ENCODE data around the gene C2CD2.
A peak's percentile ranks its signal among the peaks of the same experiment; 100 is the strongest.
"Not testable (repeated sequence)": the region's sequence is repeated elsewhere in the genome, so short reads cannot be mapped to it uniquely, and the experiment has no call there.

Gene C2CD2

DNA sequence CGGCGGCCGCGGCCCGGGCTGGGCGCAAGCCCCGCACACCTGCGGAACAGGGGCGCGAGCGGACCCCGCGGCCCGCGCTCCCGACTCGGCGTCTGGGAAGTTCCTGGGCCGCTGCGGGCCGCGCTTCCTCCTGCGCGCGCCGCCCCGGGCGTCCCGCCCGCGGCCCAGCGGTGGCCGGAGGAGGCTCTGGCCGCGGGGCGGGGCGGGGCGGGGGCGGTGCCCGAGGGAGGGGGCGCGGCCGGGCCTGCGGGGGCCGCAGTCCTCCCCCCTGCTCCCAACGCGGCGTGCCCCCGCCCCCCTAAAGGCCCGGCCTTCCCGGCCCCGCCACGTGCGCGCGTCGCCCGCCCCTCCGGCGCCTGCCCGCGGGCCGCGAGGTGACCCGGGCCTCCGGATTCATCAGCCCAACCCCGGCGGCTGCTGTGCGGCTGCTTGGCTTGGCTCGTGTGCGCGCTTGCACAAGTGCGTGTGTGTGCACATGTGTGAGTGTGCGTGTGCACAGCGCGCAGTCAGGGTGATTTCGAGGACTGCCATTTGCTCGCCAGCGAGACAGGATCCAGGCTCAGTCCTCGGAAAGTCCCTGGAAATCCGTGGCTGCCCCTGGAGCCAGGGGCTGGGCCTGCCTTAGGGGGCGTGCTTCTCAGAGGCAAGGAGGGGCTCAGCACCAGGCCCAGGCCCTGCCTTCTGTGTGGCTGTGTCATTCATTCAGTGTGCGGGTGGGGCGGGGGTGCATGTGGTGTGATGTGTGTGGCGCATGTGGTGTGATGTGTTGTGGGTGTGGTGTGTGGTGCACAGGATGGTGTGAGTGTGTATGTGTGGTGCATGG lies at the start of gene C2CD2:
C2CD2 (minus strand) TSS at position 188 of the 823 bp plus-strand sequence. CDS start 370 bp downstream, outside the sequence.
- peak; percentile 62 for DNase-seq

DNA sequence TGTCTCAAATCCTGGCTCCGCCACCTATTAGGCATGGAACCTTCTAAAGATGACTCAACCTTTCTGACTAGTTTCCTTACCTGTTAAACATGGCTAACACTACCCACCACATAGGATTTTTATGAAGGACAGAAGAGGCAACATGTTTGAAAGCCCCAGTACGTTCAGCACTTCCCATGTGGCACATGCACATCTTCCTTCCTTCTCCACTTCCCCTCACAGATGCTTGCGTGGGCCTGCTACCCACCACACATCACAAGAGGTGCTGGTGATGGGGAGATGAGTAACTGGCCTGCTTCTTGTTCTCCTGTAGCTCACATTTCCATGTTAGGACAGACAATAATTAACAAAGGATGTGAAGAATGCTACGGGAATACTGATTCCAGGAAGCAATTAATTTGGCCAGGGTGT lies 49.2 kb upstream of the C2CD2 start:
- DNase-seq, result no peak

DNA sequence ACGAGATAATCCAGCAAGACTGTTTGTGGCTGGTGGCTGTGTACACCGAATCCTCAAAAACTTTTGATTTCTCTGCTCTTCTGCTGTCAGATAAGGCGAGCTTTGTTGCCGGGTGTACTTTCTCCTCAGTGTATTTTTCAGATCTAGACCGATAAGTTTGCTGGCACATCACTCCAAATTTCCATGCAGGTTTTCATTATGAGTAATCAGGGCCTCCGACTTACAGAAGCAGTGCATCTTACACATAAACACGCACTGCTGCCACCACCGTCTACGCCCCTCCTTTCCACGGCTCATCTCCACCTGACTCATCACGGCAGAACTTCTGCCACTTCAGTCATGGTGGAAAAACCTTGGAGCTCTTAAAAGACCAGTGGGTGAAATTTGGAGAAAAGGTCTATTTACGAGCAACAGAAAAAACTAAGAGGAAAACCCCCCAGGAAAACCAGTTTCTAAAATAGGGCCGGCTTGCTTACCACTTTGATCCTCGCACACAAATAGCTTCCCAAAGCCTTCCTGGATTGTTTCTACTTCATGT lies 48.7 kb upstream of the C2CD2 start:
- no peak for DNase-seq

DNA sequence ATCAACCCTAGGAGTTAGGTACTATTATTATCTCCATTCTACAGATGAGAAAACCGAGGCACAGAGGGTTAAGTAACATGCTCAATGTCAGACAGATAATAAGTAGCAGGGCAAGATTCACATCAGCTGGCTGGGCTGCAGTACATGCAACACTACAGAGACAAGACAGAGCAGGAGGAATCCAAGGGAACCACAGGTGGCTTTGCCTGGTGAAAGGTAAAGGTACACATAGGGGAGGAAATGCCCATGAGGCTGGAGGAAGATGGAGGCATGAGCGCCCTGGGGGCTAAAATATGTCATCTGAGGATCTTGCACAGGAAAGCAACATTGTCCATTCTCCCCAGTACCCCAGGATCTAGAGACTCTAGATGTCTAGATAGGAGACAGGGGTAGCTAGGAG lies 48.0 kb upstream of the C2CD2 start:
- DNase-seq, result no peak

DNA sequence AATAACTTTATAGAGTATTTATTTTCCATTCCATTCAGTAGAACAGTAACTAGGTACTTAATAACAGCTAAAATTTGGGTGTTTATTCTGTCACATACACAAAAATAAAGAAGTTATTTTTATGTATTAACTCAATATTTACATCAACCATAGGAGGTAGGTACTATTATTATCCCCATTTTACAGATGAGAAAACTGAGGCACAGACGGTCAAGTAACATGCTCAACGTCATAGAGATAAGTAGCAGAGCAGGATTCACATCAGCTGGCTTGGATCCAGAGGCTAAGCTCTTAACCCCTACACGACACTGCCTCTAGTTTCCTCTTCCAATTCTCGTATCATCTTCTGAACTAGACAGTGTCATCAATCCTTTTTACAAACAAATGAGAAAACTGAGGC lies 47.1 kb upstream of the C2CD2 start:
- DNase-seq, result no peak

DNA sequence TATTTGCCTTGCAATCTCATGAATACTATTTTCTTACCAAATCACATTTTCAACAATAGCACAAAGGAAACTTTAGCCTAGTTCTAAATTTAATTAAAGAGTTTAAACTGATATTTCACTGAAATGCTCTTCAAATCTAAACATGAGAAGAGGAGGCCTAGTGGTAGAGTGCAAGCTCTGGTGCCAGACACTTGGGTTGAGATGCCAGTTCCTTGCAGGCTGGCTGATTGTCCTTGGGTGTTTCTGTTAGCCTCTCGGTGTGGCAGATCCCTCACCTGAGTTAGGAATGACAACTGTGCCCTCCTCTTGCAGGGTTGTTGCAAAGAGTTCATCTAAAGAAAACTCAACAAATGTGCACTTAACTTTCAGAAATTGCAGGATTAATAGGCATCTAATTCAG lies 43.8 kb upstream of the C2CD2 start:
- DNase-seq, result no peak

DNA sequence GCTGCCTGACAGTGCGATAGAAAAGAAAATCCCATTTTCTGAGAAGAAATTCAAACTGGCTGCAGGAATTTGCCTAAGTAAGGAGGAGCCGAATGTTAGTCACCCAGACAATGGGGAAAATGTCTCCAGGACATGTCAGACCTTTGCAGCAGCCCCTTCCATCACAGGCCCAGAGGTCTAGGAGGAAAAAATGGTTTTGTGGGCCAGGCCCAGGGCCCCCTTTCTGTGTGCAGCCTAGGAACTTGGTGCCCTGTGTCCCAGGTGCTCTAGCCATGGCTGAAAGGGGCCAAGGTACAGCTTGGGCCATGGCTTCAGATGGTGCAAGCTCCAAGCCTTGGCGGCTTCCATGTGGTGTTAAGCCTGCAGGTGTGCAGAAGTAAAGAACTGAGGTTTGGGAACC lies 41.8 kb upstream of the C2CD2 start:
- no peak for DNase-seq

DNA sequence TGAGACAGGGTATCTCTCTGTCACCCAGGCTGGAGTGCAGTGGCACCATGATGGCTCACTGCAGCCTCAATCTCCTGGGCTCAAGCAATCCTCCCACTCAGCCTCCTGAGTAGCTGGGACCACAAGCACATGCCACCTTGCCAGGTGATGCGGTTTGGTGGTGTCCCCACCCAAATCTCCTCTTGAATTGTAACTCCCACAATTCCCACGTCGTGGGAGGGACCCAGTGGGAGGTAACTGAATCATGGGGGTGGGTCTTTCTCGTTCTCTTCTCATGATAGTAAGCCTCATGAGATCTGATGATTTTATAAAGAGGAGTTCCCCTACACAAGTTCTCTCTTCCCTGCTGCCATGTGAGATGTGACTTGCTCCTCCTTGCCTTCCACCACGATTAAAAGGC lies 40.8 kb upstream of the C2CD2 start:
- DNase-seq, result not testable (repeated sequence)

DNA sequence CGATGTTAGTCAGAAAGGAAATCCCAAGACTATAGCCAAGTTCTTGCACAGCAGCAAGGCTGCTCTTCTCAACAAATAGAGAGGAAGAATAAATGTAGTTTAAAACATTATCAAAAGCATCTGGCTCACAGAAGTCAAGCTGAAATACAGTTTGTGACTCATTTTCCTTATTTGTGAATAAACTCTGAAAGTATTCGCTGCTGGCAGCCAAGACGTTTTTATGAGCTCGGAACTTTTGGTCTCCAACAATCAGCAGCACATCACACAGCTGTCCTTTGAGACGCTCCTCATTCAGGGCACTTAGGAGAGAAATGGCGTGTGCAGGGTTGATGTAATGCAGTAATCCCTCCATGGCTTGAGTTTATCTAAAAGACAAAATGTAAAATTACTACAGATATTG lies 39.9 kb upstream of the C2CD2 start:
- no peak for DNase-seq

DNA sequence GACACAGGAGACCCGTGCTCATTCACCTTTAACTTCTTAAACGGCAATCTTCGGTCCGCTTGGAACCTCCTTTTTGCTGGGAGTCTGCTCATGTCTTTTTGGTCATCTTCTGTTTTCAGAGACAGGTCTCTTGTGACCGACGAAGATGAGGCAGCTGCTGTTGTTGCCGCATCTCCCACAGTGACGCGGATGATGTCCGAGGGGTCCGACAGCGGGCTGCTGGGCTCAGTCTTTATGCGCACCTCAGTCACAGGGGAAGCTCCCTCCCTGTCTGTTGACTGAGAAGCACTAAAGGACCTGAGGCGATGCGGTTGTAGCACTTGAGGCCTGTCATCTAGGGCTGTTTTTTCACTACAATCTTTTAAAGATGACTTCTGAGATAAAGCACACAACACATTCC lies 38.8 kb upstream of the C2CD2 start:
- DNase-seq, result no peak

DNA sequence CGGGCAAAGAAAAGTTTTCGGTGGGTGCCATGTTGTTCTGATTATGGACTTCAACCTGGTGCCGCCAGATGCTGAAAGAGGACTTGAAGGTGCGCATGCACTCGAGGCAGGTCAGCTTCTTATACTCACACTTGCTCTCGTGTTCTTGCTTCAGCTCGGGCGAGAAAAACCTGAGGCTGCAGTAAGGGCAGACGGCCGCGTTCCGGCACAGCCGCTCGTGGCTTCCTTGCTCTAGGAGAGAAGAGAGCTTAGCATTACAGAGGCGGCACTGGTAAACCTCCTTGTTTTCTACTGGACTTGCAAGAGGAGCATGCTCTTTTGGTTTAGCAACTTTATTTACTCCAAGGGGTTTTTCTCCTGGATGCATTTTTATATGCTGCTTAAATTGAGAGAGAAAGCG lies 37.8 kb upstream of the C2CD2 start:
- no peak for DNase-seq

DNA sequence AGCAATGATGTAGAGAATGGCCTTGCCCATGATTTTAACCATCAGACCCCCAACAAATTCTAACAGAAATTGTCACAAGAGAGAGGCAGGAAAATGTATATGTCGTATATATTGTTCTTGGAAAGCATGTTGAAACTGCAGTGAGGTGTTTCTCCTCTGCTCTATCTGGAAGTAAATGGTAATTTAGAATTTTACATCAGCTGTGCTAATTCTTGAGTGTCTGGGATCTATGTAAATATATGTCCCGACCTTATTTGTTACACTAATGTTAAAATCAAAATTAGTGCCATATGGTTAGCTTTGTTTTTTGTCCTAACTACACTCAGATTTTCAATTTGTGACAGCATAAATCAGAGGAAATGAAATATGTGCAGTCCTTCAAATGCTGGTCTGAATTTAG lies 35.9 kb upstream of the C2CD2 start:
- no peak for DNase-seq

DNA sequence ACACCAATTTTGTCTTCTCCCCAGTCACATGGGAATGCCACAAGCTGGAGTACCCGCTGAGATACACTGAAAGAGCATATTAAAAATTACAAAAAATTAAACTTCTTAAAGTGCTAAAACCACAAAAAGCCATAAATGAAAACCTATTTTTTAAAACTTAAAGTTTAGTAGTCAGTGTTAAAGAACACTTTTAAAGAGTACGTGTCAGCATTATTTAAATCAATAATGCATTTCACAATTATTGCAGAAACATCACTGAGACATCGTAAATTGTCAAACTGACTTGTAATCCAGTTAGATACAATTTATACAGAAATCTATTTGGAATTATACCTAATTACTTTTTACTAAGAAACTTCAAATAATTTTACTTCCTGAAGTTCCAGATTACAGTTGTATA lies 33.5 kb upstream of the C2CD2 start:
- DNase-seq, result no peak

DNA sequence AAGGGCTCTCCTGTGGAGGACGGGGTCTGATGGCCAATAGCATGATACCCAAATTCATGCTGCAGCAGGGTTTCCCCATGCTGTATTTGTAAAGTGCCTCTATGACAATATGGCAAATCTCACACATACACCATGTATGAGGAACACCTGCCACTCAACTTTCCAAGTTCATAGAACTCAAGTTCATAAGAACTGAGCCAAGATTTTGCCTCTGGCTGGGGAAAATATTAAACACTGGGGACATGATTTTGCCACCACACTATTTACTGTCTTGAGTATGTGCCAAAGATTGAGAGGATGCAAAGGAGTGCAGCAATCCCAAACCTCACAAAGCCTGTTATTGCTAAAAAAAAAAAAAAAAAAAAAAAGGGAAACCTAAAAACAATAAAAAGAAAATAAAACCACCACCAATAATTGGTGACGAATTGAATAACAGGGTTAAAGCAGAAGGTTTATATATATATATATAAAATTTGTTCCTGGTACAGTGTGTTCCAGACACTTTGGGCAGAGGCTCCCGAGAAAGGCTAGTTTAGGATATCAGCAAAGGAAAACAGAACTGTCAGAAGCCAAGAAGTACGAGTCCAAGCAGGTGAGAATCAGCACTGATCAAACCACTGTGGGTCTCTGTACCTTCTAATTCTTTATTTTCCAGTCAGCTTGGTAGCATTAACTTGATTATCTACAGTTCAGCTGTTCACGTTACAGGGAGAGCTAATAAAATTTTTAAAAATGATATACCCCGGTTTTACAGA lies 32.0 kb upstream of the C2CD2 start:
- DNase-seq, result no peak

DNA sequence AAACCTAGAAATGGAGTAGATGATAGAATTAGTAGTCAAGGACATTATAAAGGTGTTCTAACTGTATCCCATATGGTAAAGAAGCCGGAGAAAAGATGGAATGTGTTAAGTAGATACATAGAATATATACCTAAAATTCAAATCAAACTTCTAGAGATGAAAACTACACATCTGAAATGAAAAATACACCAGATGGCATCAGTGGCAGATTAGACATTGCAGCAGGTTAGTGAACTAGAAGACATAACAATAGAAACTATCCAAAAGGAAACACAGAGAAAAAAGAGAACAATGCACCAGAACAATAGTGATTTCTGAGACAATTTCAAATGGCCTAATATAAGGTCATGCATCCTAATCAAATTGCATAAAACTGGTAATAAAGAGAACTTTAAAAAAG lies 29.4 kb upstream of the C2CD2 start:
- no peak for DNase-seq

DNA sequence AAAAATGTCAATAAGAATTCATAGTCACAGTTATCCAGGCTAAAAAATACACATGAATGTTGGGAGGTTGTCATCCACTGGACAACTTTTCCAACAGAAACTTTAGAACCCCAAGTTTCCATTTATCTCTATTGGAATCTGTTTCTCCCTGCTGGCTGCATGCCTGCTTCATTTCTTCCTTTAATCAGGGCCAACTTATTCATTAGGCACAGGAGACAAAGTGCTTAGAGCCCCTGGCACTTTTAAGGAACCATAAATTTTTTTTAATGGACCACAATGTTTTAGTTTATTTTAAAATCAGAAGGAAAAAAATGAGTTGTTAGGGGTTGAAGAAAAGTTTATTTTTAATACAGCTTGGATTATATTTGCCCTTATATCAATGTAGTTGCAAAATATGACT lies 26.7 kb upstream of the C2CD2 start:
- no peak for DNase-seq

DNA sequence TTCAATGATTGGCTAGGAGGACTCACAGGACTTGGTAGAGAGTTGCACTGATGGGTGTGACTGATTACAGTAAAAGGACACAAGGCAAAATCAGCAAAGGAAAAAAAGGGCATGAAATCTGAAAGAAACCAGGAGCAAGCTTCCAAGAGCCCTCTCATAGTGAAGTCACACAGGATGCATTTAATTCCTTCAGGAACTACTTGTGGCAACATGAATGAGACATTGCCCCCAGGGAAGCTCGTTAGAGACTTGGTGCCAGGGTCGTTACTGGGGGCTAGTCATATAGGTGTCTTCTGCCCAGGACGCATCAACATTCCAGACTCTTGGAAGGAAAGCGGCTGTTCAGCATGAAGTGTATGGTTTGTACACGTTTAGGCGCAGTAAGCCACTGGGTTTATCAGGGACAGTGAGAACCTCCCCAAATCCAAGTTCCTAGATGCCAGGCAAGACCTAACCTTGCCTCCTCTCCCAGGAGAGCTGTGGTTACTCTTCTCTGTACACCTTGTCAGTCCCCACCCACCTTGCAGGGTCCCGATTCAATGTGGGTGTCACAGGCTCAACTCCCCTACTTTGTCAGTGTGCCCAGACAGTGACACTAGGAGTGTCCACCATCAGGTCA lies 26.0 kb upstream of the C2CD2 start:
- DNase-seq, result no peak

DNA sequence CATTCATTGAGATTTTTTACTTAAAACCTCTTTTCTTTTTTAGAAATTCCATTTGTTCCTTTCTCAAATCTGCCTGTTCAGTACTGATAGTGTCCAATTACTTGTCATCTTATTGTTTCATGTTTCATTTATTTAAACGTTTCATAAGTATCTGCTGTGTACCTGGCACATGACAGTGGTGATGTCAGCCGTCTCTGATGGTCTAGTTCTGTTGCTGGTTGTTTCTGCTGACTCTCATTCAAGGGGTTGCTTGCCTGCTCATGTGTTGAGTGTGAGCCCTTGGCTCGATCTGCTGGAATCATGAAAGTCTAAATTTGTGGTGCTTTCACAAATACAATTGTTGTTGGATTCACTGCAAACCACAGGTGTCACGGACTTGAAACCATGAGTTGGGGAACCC lies 25.5 kb upstream of the C2CD2 start:
- DNase-seq, result no peak

DNA sequence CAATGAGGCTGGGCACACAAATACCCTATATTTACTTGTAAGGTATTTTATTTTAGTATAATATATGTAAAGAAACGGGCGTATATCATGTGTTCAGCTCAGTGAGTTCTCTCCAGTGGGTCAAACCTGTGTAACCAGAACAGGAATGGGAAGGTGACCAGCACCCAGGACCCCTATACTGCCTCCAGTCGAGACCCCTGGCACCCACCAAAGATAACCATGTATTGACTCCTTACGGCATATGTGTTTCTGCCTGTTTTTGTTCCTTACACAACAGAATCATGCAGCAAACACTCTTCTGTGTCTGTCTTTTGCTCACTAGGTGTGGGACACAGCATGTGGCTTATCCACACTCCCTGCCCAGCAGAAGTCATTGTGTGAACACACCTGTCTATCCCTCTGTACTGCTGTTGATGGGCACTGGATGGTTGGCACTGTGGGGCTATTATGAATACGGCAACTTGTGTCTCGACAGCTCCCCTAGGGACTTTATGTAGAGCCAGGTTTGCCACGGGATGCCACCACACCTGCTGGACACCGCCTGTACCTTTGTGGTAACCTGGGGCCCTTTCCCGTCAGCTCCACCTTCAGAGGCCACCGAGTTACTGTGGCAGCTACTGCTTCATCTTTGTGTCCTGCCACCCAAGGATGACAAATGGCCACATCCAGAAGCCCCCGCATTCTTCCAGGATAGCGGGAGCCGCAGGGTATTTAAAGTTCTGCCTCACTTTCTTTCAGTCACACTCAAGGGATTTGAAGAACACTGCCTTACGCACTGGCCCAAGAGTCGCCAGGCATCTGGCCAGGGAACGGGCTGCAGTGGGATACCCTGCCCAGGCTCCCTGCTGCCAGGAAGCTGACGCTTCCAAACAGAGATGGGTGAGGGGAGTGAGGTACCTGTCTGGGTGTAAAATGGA lies 23.5 kb upstream of the C2CD2 start:
- DNase-seq, result no peak

DNA sequence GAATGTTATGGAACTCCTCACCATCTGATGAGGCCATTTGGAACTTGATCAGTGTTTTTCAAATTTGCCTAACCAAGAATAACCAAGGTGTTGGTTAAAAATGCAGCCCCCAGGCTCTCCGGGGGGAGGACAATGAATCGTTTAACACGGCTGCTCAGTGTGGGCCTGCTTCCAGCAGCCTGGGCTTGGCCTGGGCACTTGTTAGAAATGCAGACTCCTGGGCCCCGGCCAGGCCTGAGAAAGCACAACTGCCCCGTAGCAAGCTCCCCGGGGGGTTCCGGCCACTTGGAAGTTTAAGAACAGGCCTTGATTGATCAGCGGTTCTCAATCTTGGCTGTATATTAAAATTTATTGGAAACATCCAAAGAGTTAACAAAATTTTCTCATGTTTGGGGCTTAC lies 22.8 kb upstream of the C2CD2 start:
- DNase-seq, result no peak

DNA sequence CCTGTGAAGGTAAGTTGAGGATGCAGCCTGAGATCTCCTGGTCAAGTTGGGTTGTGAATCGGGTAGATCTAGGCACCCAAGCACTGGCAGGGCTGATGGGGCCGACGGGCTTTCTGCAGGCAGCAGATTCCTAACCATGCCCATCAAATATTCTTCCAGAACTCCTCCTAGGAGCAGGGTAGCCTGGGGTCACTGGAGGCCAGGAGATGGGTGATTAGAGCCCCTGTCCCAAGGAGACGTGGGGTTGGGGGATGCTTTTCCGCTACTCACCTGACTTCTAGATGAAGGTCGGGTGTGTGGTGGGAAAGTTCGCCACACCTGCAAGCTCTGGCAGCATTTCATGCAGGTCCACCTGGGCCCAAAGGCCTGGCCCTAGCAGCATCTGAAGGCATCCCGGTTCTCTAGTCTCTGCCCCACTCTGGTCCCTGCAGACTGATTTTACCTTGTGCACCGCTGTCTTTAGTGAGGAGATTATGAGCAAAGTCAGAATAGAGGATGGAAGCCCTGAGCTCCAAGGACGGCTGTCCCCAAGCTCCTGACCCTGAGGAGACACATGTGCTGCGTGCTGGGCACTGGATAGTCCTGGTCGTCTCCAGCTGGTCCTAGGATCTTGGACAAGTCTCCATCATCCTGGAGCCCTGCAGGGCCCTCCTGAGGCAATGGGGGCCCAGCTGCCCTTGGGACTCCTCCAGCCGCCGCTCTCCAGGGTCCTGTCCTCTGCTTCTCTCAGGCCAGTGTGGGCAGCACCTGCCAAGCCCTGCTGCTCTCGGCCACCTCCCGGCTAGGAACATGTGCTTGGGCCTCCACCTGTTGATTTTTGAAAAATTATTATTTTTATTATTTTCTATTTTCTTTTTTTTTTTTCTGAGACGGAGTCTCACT lies 21.8 kb upstream of the C2CD2 start:
- DNase-seq, result no peak

DNA sequence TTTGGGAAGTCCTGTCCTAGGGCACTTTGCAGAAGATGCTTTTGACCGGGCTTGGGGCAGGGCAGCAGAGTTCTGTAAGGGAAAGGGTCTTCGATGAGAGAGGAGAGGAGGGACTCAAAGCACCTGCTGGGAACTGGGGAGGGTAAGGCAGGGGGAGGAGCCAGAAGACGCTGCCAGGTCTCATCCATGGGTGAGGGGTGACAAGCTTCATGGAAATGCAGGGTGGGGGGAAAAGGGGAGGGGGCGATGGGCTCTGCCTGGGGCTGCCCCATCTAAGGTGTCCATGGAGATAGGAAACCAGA lies 20.9 kb upstream of the C2CD2 start:
- no peak for DNase-seq

Measured in hematopoietic multipotent progenitor cell treated with erythropoietin and hydrocortisone succinate and interleukin-3 and kit ligand, for 8 days (in vitro differentiated cells).